Muscle of back (tissue), 11 donors: ENCODE results near the gene ACMSD. TPM values are rescaled to one million over a fixed set of nuclear protein-coding genes. Genes with fewer than 3 reads are reported as not detected.
A peak's percentile ranks its signal among the peaks of the same experiment; 100 is the strongest.
"Not testable (repeated sequence)": the region's sequence is repeated elsewhere in the genome, so short reads cannot be mapped to it uniquely, and the experiment has no call there.

Experiments
- DNase-seq, 3 donors: peaks; one replicate each; pipeline versions ENCODE4 v3.0.0 to v3.0.0-alpha.2; 2013
- polyA plus RNA-seq, 10 donors: library from polyadenylated mRNA; unstranded; fragments of 120-200 nt; gene quantifications; one replicate each; pipeline ENCODE4 v1.2.1, GENCODE V29; 2013; ENCODE audit not compliant: insufficient read length in 10 of 10

Gene ACMSD
- polyA plus RNA-seq, 10 donors: 0.09 to 1.4 (median 0.49) TPM

DNA sequence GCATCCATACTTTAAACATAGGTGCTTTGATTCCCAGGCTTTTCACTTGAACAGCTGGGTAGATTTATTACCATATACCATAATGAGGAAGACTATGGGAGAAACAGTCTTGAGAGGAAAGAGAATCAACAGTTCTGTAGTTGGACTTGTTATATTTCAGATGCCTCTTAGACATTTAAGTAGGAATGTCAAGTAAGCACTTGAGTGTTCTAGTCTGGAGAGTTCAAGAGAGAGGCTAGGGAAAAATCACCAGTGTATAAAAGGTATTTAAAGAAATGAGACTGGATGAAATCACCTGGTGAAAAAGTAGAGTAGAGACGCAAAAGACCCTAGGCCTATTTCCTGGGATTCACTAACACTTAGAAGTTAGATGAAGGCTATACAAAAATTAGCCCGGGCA, 66.8 kb downstream of the ACMSD start:
- no peak for DNase-seq

DNA sequence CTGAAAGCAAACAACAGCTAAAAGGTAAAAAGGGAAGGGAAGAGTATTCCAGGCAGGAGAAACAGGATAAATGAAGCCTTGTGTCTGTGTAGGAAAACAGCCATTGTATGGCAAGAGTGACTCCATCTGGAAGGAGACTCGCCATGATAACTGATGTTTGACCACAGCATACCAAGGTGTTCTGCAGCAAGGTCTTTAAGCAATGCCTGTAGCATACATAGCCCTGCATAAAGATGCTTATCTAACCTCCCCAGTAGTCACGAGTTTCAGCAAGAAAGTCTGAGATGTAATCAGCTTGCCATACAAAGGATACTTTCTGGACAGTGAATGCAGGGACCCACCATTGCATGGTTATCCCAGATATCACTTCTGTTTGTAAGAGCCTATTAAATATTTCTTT, 68.3 kb downstream of the ACMSD start:
- DNase-seq: no peak

DNA sequence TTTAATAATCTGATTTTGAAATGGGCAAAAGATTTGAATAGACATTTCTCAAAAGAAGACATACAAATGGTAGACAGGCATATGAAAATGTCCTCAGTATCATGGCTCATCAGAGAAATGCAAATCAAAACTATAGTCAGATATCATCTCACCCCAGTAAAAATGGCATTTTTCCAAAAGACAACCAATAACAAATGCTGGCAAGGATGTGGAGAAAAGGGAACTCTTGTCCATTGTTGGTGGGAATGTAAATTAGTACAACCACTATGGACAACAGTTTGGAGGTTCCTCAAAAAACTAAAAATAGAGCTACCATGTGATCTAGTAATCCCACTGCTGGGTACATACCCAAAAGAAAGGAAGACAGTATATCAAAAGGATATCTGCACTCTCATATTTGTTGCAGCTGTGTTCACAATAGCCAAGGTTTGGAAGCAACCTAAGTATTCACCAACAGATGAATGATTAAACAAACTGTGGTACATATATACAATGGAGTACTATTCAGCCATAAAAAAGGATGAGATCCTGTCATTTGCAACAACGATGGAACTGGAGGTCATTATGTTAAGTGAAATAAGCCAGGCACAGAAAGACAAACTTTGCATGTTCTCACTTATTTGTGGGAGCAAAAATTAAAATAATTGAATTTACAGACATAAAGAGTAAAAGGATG, 69.2 kb downstream of the ACMSD start:
- DNase-seq: not testable (repeated sequence)

DNA sequence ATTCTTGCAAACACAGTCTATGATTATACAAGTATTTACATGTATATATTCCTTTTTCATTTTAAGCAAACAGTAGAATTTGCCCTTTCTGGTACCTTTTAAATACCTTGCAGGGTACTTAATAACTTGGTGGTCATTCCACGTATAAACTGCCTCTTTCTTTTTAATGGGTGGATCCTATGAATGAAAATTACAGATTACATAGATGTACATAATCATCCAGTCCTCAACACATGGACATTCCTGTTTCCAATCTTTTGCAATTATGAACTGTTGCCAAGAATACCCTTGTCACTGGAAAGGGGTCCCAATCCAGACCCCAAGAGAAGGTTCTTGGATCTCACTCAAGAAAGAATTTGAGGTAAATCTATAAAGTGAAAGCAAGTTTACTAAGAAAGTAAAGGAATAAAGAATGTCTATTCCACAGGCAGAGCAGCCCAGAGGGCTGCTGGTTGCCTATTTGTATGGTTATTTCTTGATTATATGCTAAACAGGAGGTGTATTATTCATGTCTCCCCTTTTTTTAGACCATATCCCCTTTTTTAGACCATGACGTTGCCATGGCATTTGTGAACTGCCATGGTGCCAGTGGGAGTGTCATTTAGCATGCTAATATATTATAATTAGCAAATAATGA, 72.5 kb downstream of the ACMSD start:
- DNase-seq: no peak

DNA sequence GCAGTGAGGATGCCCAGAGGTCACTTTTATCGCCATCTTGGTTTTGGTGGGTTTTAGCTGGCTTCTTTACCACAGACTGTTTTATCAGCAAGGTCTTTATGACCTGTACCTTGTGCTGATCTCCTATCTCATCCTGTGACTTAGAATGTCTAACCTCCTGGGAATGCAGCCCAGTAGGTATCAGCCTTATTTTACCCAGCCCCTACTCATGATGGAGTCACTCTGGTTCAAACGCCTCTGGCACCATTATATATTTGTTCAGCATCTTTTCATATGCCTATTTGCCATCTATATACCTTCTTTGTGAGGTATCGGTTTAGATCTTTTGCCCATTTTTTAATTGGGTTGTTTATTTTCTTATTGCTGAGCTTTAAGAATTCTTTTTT, 73.0 kb downstream of the ACMSD start:
- DNase-seq: no peak

DNA sequence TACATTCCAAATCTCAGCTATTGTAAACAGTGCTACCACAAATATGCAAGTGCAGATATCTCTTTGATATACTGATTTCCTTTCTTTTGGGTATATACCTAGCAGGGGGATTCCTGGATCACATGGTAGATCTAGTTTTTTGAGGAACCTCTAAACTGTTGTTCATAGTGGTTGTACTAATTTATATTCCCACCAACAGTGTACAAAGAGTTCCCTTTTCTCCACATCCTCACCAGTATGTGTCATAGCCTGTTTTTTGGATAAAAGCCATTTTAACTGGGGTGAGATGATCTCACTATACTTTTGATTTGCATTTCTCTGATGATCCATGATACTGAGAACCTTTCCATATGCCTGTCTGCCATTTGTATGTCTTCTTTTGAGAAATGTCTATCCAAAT, 73.9 kb downstream of the ACMSD start:
- DNase-seq: peak in 1 of 3 donors; percentile 3

DNA sequence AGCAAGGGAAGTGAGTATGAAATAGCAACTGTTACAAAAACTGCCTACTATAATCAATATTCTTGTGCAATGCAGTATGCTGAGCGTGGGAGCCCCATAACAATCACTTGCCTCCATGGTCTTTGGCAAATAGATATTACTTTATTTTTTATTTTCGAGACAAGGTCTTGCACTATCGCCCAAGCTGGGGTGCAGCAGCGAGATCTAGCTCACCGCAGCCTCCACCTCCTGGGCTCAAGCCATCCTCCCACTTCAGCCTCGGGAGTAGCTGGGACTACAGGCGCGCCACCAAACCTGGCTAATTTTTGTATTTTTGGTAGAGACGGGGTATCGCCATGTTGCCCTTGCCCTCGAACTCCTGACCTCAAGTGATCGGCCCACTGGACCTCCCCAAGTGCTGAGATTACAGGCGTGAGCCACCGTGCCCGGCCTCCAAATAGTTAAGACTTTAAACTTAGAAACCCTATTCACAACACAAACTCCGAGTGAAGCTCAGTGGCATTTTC, 79.0 kb downstream of the ACMSD start:
- peak in 2 of 3 donors; percentile 2 to 4 for DNase-seq

DNA sequence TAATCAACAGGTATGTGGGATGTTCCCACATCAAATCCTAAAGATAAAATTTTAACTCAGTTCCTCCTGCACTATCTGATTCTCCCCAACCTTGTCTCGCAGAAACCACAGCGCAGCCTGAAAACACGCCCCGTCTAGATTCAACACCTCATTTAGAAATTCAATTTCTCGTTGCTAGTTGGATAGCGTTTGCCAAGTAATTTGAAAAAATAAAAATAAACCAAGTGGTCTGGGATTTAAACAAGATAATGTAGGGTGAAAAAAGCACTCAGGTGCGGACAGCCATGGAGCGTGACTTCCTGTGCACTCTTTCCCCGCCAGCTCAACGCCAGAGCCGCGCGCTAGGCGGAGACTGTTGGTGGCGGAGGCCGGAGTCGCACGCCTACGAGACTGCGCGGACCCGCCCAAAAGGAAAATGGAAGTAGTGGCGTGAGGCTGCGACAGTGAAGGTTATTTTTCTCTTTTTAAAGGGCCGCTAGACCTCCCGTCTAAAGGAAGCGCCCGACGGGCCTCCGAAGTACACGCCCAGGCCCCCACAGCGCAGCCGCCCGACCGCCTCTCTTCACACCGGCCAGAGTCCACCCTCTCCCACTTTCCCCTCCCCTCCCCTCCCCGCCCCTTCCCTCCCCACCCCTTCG, 79.6 kb downstream of the ACMSD start:
- DNase-seq: peak in 2 of 3 donors; percentile 92 to 97

DNA sequence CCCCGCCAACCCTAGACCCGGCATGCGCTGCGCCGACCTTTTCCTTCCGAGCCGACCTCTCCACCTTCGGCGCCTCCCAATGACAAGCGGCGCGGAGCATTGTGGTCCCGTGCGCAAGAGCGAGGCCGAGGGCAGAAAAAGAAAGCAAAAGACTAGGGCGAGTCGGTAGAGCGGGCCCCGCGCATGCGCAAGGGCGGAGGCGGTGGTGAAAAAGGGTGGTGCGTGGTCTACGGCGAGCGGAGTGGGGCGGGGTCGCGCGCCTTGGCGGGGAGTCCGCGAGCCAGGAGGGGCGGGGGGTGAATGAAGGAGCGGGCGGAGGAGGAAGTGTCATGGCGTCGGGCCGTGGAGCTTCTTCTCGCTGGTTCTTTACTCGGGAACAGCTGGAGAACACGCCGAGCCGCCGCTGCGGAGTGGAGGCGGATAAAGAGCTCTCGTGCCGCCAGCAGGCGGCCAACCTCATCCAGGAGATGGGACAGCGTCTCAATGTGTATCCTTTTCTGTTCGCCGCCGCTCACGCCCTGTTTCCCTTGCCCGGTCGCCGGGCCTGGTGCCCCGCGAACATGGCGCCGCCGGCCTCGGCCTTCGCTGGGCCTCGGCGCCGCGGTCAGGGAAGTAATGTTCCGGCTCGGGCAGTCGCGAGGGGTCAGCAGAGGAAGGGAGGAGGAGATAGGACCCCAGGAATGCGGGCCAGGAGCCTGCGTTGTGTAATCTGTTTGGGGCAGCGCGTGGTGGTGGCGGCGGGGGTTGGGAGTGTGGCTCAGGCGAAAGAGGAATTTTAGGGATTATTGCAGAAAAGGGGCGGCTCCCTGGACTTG, 80.3 kb downstream of the ACMSD start, which contains the start of gene CCNT2:
Gene CCNT2, plus strand, starts transcription at position 297 of the 815 bp plus-strand sequence. Its CDS starts 33 bp downstream, at position 330.
- peak; percentile 99 to 100 (median 100) for DNase-seq

DNA sequence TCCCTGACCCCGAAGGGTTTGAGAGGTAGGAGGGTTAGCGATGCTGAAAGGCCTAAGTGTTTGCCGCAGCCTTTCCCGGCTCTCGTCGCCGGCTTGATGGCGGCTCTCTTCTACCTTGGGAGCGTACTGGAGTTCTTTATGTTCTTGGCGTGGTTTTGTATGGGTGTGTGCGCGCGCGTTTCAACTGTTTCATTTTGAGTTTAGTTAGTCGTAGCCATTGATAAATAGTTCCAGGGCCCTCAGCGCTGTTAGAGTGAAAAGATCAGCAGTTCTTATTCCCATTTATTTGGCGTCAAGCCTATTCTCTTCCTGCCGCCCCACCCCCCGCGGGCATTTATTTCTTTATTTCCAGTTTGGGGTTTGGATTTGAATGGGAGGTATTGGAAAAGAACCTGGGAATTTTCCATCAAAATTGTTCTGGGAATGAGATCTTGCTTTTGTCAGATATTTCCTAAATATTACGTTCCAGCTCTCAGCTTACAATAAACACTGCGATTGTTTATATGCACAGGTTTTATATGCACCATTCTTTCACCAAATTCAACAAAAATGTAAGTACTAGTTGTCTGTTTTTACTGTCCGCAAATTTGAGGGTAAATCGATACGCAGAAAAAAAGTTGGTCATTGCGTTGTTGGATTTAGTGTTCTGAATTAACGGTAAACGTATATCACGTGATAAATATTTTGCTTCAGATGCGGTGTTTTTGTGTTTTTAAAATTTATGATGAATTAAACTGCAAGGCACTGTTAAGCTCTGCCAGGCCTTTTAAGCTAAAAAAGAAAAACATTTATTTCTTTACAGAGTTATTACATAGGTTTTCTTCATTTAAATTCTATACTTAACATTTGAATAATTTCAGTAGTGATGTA, 81.2 kb downstream of the ACMSD start:
- DNase-seq: peak in 1 of 3 donors; percentile 31

DNA sequence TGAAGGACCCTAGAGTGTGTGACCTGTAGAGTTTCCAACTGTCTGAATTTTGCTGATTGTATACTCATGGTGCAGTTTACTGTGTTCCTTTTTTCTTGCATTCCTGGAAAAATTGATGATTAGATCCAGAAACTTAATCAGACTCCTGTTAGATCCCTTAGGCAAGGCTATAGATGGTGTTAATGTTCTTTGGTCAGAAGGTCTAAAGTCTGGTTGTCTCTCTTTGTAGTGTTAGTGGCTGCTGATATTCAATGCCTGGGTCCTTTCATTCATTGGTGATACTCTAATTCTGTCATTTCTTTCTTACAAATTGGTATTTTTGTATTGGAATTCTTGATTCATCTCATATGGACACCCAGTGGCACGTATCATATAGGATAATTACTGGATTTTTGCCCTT, 86.5 kb downstream of the ACMSD start:
- DNase-seq: no peak

DNA sequence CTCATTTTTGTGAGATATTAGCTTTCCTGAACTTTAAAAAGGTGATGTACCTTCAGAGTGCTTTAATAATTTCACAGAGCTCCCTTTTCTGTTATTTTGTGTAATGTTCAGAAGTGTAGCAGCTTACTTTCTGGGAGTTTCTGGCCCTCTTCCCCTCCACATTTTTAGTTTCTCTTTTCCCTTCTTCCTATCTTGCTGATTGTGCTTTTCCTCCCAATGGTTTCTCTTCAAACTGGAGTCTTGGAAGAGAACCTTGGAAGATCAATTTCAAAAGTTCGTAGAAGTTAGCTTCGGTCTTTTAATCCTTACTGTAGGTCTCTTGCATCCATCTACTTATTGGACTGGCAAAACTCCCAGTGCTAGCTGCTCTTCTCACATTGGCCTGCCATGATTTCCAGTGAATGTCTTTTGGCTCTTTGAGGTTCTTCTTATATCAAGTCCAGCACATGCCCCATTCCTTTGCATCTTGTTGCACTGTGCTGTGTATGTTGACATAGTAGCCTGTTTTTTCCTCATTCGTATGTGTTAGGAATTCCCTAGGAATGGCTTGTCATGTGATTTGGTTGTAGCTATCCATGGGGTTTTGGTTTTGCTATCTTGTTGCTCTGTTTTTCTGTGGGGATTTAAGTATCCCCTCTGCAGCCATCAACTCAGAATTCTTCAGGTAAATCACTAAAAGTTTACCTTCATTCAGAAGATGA, 88.0 kb downstream of the ACMSD start:
- DNase-seq: peak in 1 of 3 donors; percentile 4

DNA sequence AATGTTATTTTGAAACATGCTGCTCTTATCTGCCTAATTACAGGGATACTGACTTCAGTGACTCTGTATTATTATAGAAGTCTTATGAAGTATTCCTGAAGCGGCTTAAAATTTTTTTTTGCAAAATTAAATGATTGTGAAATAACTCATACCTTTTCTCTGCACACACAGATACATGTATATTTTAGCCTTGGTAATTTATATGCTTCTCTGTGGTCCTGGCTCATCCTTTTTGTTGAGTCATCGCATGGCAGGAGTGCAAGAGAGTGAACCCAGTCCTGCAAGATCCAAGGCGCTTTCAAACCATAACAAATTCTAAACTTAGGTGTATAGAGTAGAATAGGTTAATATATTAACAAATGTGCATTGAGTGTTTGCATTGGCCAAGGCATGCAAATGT, 88.8 kb downstream of the ACMSD start:
- no peak for DNase-seq

DNA sequence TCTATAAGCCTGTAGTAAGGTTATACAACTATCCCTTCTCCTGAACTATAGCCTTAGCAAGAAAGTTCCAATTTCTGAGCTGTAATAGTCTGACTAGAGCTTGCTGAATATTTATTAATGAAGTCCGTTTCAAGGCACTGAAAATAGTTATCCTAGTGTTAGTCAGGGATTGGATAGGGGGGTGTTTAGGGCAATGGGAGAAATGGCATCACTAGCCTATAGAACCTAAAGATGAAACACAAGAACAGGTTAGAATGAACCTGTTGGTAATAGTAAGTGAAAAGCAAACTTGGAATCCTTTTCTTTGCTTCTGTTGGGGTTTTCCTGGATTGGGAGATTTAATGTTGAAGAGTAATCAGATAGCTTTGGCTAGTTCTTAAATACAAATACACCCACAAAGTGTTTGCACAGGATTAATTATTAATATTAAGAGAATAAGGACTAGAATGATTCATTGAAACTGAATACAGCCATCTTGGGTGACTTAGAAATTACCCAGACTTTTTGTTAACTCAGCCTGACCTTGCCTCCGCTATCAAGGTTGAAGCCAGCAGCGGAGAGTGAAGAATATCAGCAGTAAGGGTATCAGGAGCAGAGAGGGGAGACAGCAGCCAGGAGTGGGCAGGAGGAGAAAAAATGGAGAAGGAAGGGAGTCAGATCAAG, 94.6 kb downstream of the ACMSD start:
- DNase-seq: no peak

DNA sequence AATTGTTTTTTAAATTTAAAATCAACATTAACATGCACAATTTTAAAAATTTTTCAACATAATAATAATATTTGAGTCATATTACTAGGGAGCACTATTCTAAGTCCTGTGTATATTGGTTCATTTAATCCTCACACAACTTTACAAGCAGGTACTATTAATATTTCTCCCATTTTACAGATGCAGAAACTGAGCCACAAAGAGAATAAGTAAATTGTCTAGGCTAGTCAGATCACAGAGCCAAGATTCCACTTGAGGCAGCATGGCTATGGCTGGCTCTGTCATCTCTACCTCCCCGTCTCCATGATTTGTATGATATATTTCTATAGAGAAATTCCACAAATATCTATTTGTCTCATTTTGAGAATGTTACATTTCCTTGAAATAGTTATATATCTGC, 95.3 kb downstream of the ACMSD start:
- DNase-seq: no peak

DNA sequence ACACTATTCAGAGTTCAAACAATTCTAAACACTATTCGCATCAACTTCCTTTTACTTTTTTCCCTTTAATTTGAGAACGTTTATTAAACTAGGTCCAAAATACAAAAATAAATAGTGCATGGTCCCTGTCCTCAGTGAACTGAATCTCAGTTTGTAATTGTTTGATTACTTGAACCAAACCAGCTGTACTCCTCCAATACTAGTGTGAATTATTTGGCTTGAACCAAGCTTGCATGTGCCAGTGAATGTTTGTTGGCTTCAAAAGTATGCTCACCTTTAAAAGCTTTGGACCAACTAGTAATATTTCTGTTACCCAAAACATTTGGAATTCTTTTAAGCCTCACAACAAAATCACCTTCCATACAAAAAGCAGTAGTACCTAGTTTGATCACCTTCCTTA, 95.7 kb downstream of the ACMSD start:
- no peak for DNase-seq

DNA sequence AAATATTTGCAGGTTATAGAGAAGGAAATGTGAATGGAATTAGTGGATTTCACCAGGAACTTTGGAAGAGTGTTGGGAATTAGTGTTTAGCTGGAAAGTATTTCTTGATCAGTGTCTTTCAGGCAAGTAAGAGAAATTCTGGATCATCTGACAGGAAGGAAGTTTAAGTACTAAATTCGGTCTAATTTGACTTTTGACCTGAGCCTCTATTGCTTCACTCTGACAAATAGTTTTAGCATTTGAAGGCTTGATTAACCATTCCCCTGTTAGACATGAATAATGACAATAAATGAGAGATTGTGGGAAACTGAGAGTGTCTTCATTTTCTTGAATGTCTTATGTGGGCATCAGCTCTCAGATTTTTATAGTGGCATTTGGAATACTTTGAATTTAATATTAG, 96.2 kb downstream of the ACMSD start:
- DNase-seq: no peak

DNA sequence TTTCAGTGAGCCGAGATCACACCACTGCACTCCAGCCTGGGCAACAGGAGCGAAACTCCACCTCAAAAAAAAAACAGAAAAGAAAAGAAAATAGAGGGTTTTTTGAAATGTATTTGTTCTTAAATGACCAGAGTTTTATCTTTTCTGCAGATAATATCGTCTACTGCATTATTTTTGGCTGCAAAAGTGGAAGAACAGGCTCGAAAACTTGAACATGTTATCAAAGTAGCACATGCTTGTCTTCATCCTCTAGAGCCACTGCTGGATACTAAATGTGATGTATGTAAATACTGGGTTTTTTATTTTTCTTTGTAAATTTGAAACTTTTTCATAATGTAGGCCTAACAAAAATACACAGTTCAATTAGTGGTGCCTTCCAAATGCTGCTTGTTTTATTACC, 98.3 kb downstream of the ACMSD start:
- no peak for DNase-seq

DNA sequence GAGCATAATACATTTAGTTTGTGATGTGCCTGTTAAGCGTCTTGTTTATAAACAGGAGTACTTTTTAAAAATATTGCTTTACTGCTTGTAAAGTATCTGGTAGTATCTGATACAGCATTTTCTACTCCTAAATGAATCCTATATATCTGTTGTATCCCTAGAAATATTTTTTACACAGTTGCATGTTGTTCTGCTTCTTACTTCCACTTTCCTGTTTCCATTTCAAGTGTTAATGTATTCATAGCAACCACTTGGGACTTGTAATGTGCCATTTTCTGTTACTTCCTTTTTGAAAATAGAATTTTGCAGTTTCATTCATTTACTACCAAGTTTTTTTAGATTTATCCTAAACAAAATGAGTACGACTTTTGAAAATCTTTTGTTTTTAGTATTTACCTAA, 105.1 kb downstream of the ACMSD start:
- DNase-seq: no peak

DNA sequence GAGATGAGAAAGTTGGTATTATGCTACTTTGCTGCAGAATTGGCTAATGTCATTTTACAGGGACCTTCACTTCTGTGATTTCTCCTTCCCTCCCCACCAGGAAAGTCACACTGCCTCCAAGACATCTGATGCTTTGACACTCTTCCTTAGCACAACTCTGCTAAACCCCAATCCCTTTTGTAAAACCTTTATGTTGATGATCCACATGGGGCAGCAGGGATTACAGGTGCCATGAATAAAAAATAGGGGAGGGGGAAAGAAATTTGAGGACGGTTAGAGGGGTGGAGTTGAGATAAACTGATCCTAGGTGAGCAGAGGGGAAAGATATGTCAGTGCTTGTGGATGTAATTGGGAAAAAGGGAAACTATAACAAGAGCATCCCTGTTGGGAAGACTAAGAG, 106.6 kb downstream of the ACMSD start:
- no peak for DNase-seq
